HG02678 (cell line): ENCODE measurements around the gene RNF166.

Experiments
- ATAC-seq: cut with Tn5 transposase; IDR thresholded peaks from one replicate; pipeline ENCODE4 v1.9.1; 2021; ENCODE audit warnings: mild to moderate bottlenecking, moderate library complexity; ENCODE audit not compliant: unreplicated experiment

Gene RNF166

DNA sequence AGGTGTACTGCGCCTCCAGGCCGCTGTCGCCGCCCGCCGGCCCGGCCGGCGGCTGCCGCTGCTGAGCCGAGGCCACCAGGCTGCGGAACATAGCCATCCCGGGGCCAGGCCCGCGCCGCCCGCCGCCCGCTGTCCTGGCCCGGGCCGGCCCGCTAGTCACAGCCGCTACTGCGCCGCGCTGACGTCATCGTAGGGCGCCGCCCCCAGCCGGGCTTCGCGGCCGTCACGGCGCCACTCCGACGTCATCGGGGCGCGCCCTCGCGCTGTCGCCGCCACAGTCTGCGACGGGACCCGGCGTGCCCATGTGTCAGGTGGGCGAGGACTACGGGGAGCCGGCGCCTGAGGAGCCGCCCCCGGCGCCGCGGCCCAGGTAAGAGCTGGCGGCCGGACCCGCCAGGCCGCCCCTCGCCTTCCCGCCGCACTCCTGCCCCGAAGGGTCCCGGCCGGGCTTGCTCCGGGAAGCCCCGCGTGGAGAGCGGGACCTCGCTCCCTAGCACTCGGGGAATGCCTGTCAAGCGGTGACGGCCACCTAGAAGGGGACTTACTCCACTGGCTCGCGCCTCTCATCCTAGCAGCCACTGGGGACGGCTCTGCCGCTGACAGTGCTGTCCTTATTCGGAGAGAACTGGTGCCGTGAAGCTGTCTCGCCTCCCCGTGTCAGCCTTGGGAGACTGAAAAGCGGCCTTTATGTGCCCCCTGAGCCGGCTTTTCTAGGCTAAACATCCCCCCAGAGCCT is at the start of gene RNF166, which contains the start of gene CTU2:
Gene RNF166, minus strand, starts transcription at position 180 of the 736 bp plus-strand sequence. Its CDS starts 83 bp downstream, at position 97.
Gene CTU2, plus strand, starts transcription at position 275 of the 736 bp plus-strand sequence. Its CDS starts 28 bp downstream, at position 303.
- ATAC-seq, result peak; percentile 64

GRCh38 chr16:88754912-88755744 is 48.9 kb upstream of the RNF166 start:
- ATAC-seq, result no peak

- ATAC-seq, result no peak
Observed at GRCh38 chr16:88754109-88754911, 48.1 kb upstream of the RNF166 start.

- no peak for ATAC-seq
Observed at GRCh38 chr16:88753602-88754001, 47.4 kb upstream of the RNF166 start.

GRCh38 chr16:88753191-88753590 is 47.0 kb upstream of the RNF166 start:
- ATAC-seq, result no peak

GRCh38 chr16:88752386-88753002 is 46.3 kb upstream of the RNF166 start:
- no peak for ATAC-seq

DNA sequence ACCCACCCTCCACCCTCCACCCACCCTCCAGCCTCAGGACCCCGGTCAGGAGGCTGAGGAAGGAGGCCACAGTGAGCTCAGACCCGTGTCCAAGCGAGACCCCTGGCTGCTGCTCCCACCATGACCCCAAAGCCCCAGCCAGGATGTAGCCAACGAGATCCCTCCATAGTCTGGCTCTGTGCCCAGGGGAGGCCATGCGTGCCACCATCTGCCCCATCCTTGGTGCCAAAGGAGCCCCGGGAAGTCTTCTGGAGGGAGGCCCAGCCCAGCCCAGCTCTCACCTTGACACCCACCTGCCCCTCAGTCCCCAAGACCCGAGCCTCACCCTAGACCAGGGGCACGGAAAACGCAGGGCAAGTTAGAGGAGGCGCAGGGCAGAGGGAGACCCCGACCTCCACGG is 44.6 kb upstream of the RNF166 start:
- ATAC-seq, result no peak

GRCh38 chr16:88749358-88749757 is 43.1 kb upstream of the RNF166 start:
- ATAC-seq, result no peak

DNA sequence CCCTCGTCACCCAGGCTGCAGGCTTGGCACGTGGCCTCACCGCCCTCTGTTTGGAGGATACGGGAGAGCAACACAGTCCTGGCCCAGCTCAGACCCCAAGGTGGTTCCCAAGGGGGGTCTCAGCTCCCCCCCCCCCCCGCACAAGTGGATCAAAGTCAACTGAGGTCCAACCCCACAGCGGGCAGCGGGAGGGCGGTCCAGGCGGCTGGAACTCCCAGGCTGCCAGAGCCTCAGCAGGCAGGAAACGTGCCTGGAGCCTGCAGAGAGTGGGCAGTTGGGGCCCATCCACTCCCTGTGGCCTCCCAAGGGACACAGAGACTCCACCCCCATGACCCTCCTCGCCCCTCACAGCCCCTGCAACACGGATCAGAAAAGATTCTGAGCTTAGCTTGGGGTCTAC is 42.2 kb upstream of the RNF166 start:
- no peak for ATAC-seq

DNA sequence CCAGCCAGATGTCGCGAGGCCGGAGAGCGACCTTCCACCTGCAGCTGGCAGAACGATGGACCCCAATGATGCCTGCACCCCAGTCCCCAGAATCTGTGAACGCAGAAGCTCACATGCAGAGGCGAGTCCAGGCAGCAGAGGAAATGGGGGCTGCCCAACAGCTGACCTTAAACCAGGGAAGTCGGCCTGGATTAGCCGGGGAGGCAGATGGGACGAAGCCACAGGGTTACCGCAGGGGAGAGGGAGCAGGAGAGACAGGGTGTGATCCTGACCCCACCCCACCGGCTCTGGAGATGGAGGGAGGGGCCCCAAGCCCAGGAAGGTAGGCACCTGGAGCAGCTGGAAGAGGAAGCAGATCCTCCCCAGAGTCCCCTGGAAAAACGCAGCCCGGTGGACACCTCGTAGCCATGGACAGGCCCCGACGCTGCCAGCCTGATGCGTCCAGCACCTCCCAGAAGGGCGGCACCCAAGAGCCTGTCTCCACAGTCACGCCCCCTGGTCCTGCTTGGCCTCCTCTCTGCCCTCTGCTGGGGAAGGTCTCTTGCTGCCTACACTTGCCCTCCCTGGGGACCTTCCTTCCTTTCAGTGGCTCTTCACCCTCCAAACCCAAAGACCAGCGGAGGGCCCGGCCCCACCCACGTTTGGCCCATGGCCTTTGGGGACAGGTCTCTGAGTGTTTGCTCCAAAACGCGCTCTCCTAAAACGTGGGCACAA is 41.5 kb upstream of the RNF166 start:
- no peak for ATAC-seq

GRCh38 chr16:88746506-88746905 is 40.3 kb upstream of the RNF166 start:
- ATAC-seq, result no peak

- no peak for ATAC-seq
Observed at GRCh38 chr16:88744577-88745521, 38.6 kb upstream of the RNF166 start.

DNA sequence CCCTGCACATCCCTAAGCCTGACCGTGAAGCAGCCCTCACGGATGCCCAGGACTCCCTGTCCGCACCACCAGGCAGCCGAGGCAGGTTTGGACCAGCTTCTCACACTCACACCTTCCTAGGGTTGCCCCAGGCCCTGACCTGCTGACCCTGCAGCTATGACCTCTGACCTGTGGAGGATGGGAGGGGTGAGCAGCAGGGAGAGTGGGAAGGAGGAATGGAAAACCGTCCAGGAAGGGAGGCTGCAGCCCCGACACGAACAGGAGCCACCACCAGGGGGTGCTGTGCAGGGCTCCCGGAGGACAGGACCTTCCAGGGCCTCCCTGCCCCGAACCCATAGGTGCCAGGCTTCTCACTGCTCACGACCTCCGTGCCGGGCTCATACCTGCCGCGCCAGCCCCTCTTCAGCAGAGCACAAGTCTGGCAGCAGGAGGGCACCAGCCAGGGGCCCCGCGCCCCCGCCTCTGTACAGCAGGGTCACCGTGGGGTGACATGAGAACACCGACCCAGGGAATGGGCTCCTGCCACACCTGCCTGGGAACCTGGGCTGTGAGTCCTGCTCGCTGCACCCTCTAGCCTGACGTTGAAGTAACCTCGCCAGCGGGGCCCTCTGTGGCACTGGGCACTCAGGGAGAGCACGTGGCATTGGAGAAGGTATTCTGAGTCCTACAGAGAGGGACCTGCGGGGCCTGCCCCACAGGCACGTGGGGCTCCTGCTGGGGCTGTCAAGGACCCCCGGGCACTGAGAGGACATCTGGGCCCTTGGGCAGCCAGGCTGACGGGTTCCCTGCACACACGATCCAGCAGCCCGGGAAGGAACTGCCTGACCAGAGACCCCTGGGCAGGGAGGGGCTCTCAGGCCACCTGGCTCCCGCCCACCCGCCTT is 37.7 kb upstream of the RNF166 start:
- ATAC-seq, result no peak

DNA sequence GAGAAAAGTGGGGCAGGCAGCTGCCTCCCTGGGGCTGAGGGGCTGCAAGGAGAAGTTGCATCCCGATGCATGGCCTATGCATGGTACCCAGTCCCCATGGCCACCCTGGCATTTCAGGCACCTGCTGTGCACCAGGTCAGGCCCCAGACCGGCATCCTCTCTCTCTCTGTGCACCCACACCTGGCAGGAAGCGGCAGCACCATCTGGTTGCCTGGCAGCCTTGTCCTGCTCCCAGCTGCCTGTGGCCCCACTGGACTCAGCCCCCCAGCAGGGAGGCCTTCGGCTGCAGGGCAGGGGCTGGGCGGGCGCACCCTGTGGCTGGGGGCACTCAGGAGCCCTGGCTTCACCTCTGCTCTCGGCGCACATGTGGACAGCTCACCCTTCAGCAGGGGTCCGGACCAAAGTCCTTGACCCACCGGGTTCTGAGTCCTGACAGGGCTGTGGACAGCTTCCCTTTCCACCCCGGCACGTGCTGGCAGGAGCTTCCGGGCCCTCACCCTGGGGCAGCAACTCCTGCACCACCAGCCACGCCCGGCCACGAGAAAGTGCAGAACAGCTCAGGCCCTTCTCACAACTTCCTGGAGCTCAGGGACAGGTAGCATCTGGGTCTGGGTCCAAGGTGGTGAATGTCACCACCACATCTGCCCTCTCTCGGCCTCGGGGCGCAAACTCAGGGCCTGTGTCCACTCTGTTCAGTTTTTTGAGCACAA is 36.8 kb upstream of the RNF166 start:
- ATAC-seq, result no peak

DNA sequence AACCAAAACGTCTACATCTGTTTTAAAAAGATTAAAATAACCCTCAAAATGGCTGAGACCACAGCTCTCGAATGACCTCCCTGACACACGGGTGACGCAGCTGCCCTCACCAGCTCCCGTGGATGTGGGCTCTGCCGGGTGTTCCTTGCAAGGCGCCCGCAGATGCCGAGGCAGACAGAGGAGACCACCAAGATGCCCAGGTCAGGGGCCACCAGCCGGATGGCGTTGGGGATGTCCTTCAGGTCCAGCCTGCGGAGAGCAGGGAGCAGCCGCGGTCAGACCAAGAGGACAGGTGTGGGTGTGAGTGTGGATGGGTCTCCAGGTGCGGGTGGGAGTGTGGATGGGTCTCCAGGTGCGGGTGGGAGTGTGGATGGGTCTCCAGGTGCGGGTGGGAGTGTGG is 35.2 kb upstream of the RNF166 start:
- ATAC-seq, result no peak

- ATAC-seq, result no peak
Observed at GRCh38 chr16:88740727-88741055, 34.5 kb upstream of the RNF166 start.

DNA sequence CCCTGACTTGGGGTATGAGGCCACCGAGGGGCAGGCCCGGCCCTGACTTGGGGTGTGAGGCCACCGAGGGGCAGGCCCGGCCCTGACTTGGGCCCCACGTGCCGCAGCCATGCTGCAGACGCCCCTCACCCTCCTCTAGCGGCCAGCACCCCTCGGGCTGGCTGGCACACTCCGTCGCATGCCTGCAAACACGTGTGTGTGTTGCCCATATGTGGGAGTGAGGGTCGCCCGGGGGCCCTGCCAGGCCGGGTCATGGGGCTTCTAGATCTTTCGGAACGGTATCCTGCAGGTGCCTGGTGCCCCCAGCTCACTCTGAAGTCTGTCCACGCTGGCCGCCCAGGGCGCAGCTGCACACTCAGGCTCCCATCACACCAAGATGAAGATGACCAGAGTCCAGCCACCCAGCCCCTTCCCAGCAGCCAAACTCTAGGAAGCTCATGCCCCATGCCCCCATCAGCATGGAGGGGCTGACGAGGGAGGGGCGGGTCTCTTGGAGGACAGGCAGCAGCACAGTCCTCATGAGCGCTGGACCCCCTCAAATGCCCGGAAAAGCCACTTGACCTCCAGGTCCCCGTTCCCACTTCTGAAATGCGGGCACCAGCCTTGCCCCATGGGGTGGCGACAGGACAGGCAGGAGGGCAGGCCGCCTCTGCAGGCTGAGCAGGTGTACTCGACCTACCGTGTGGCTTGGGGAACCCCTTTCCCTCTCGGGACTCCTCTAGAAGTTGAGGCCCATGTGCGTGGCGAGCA is 33.9 kb upstream of the RNF166 start:
- no peak for ATAC-seq
